ENCODE measurements around the gene BIRC6. TPM values are rescaled to one million over a fixed set of nuclear protein-coding genes. Genes with fewer than 3 reads are reported as not detected.
A peak's percentile ranks its signal among the peaks of the same experiment; 100 is the strongest.

The BIRC6 gene
- polyA plus RNA-seq, 3 donors: 11.5 to 32.6 (median 12.9) TPM

DNA sequence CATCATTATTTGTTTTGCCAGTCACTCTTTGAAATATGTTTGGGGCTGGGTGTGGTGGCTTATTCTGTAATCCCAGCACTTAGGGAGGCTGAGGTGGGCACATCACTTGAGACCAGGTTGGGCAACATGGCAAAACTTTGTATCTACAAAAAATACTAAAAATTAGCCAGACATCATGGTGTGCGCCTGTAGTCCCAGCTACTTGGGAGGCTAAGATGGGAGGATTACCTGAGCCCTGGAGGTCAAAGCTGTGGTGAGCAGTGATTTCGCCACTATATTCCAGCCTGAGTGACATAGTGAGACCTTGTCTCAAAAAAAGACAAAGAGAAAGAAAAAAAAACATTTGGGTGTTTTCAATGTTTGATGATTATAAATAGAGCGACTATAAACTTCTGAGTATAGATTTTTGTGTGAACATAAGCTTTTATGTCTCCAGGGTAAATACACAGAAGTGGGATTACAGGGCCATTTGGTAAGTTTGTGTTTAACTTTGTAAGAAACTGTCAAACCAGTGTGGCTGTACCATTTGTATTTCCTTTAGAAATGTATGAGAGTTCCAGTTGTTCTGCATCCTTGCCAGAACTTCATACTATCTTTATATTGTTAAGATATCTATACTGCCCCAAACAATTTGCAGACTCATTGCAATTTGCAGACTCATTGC, 15.8 kb downstream of the BIRC6 start:
- Mint-ChIP-seq H3K36me3 (peaks cover 10 to 13% of the 10 kb centered on the region in 2 donors), H3K27me3 (ENCODE audit: low read depth in 3 of 3) (peaks cover 0 to 1% (median 1%) of the 10 kb centered on the region in 3 donors), H3K9me3 (peaks cover 0 to 3% (median 0%) of the 10 kb centered on the region in 7 donors), H3K4me1 (peaks cover 2% of the 10 kb centered on the region), H3K4me3 (no peak overlapping the region), H3K27ac (peak overlapping the region in 2 of 7 donors; percentile 16 to 67)
- Histone ChIP-seq H3K4me3 (replicated peaks in 1 of 3; ENCODE audit: low read depth in 2 of 3, low read length in 3 of 3) (no peak overlapping the region), H3K79me2 (ENCODE audit: insufficient read depth, low read length) (peaks cover 99% of the 10 kb centered on the region), H2AFZ (ENCODE audit: insufficient read depth, low read depth, low read length, poor library complexity, severe bottlenecking) (no peak overlapping the region), H4K20me1 (ENCODE audit: insufficient read depth, low read length) (peaks cover 98% of the 10 kb centered on the region), H3K27ac (ENCODE audit: low read depth in 1 of 2, low read length in 2 of 2) (peak overlapping the region in 1 of 2 donors; percentile 14), H3K36me3 (replicated peaks in 1 of 2; ENCODE audit: control insufficient read depth in 1 of 2, insufficient read depth in 2 of 2, low read length in 2 of 2) (peaks cover 0 to 12% of the 10 kb centered on the region in 2 donors), H3K9me3 (replicated peaks in 1 of 2; ENCODE audit: control insufficient read depth in 1 of 2, insufficient read depth in 1 of 2, low read length in 2 of 2) (no peaks in the 10 kb centered on the region), H3K27me3 (ENCODE audit: control insufficient read depth in 2 of 2, insufficient read depth in 2 of 2, low read length in 2 of 2) (no peaks in the 10 kb centered on the region), H3K9ac (ENCODE audit: insufficient read depth, low read length, poor library complexity, severe bottlenecking) (no peak overlapping the region), H3K4me2 (replicated peaks; ENCODE audit: extremely low read depth, low read length, poor library complexity, severe bottlenecking) (no peak overlapping the region), H3K4me1 (ENCODE audit: control insufficient read depth in 1 of 2, insufficient read depth in 2 of 2, low read length in 2 of 2) (no peaks in the 10 kb centered on the region)
- intact Hi-C loops (cut with micrococcal nuclease): no loop called here
- DNase-seq: no peak
- TF ChIP-seq CTCF (IDR thresholded peaks at IDR 0.05): no peak
- WGBS (ENCODE audit: insufficient coverage): 94% methylated on average over 3 of the region's 3 CpGs

GRCh38 chr2:32375228-32375892, 18.5 kb downstream of the BIRC6 start:
- Mint-ChIP-seq H3K27me3 (ENCODE audit: low read depth in 3 of 3) (peaks cover 0 to 1% (median 0%) of the 10 kb centered on the region in 3 donors), H3K4me1 (peaks cover 8% of the 10 kb centered on the region), H3K4me3 (no peak overlapping the region), H3K27ac (peak overlapping the region in 2 of 7 donors; percentile 12 to 26), H3K36me3 (peaks cover 15 to 16% of the 10 kb centered on the region in 2 donors), H3K9me3 (peaks cover 0 to 3% (median 0%) of the 10 kb centered on the region in 7 donors)
- H4K20me1 ChIP-seq (ENCODE audit: insufficient read depth, low read length): peaks cover 99% of the 10 kb centered on the region
- no peak overlapping the region for H2AFZ ChIP-seq (ENCODE audit: insufficient read depth, low read depth, low read length, poor library complexity, severe bottlenecking)
- TF ChIP-seq CTCF (IDR thresholded peaks at IDR 0.05): no peak
- no peak overlapping the region for H3K27ac ChIP-seq (ENCODE audit: low read depth in 1 of 2, low read length in 2 of 2)
- no peak overlapping the region for H3K9ac ChIP-seq (ENCODE audit: insufficient read depth, low read length, poor library complexity, severe bottlenecking)
- intact Hi-C loops (cut with micrococcal nuclease): no loop called here
- H3K36me3 ChIP-seq (replicated peaks in 1 of 2; ENCODE audit: control insufficient read depth in 1 of 2, insufficient read depth in 2 of 2, low read length in 2 of 2): peaks cover 0 to 20% of the 10 kb centered on the region in 2 donors
- no peak overlapping the region for H3K4me2 ChIP-seq (replicated peaks; ENCODE audit: extremely low read depth, low read length, poor library complexity, severe bottlenecking)
- DNase-seq: no peak
- H3K79me2 ChIP-seq (ENCODE audit: insufficient read depth, low read length): peaks cover 99% of the 10 kb centered on the region
- WGBS (ENCODE audit: insufficient coverage): 93% methylated on average over 7 of the region's 12 CpGs
- no peak overlapping the region for H3K4me3 ChIP-seq (replicated peaks in 1 of 3; ENCODE audit: low read depth in 2 of 3, low read length in 3 of 3)
- no peaks in the 10 kb centered on the region for H3K27me3 ChIP-seq (ENCODE audit: control insufficient read depth in 2 of 2, insufficient read depth in 2 of 2, low read length in 2 of 2)
- H3K4me1 ChIP-seq (ENCODE audit: control insufficient read depth in 1 of 2, insufficient read depth in 2 of 2, low read length in 2 of 2): peaks cover 0 to 1% of the 10 kb centered on the region in 2 donors
- H3K9me3 ChIP-seq (replicated peaks in 1 of 2; ENCODE audit: control insufficient read depth in 1 of 2, insufficient read depth in 1 of 2, low read length in 2 of 2): no peaks in the 10 kb centered on the region
